ENCODE data around the gene PRSS22.

PRSS22 gene

DNA sequence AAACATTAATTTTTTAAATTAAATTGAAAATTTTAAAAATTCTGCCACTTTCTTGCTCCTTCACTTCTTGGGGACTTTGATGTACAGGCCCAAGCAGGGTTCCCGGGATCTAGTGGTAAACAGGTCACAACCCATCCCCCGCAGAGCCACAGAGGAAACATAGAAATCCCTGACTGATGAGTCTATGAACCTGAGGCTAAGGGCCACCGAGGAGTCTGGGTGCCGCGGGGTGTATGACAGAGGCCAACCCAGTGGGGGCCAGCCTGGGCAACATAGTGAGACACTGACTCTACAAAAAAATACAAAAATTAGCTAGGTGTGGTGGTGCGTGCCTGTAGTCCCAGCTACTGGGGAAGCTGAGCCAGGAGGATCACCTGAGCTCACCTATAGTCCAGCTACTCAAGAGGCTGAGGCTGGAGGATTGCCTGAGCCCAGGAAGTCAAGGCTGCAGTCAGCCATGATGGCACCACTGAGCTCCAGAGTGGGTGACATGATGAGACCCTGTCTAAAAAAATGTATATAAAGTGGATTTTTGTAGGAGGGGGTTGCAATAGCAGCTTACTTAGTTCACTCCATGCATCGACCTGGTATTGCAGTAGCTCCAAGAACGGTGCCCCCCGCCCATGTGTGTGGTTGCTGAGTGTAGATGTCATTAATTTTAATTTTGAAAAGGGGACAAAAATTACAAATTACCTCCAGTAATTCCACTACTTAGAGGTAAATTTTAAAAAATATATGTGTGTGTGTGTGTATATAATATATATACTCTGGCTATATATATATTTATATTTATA lies 44.6 kb upstream of the PRSS22 start:
- CTCF ChIA-PET, result interaction anchor here (0.6 to 1.7 kb wide), 5 partner anchors 9 to 35 kb away, joined by 3 to 6 read pairs (median 4); partner anchors contain the start of genes FLYWCH1 and FLYWCH2
- TF ChIP-seq, protein P1, sequence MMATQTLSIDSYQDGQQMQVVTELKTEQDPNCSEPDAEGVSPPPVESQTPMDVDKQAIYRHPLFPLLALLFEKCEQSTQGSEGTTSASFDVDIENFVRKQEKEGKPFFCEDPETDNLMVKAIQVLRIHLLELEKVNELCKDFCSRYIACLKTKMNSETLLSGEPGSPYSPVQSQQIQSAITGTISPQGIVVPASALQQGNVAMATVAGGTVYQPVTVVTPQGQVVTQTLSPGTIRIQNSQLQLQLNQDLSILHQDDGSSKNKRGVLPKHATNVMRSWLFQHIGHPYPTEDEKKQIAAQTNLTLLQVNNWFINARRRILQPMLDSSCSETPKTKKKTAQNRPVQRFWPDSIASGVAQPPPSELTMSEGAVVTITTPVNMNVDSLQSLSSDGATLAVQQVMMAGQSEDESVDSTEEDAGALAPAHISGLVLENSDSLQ (IDR thresholded peaks at IDR 0.05), result no peak
- TF ChIP-seq ZNF384 (IDR thresholded peaks at IDR 0.05) (no peak), TARDBP (IDR thresholded peaks at IDR 0.05) (no peak), HDGF (IDR thresholded peaks at IDR 0.05; ENCODE audit: borderline replicate concordance) (no peak), ARNT (IDR thresholded peaks at IDR 0.05) (no peak), SUZ12 (IDR thresholded peaks at IDR 0.05) (no peak)
- DNase-seq (ENCODE audit: extremely low spot score), result no peak
- POLR2A ChIA-PET, result interaction anchor here (0.9 to 2.2 kb wide), 2 partner anchors 12 to 20 kb away, joined by 3 to 9 read pairs; partner anchors contain the start of gene FLYWCH2

DNA sequence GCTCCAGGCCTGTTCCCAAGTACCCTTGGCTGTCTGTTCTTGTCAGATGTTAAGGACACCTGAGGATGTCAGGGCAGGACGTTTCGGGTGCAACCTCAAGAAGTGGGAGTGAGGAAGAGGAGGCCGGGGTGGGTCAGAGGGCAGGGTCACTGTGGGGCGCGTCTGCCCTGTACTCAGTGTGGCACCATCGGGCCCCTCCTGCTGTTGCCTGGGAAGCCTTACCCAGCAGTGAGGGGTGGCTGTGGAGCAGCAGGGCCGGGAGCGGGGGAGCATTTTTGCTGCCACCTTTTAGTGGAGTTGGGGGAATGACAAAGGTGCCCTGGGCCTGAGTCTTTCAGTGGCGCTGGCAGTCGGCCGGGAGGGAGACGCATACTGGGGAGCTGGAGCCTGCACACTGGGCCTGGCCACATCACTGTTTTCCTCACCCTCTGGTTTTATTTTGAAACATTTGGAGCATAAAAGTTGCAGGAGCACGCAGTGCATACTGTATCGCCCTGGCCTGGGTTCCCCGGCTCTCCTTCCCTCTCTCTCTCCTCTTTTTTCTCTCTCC lies 42.6 kb upstream of the PRSS22 start:
- DNase-seq (ENCODE audit: extremely low spot score), result no peak
- CTCF ChIA-PET, result interaction anchor here (0.6 kb wide), 1 partner anchor 30 kb away, joined by 3 read pairs; no protein-coding TSS in a partner anchor
- TF ChIP-seq TARDBP (IDR thresholded peaks at IDR 0.05), result no peak
- TF ChIP-seq FOXM1 (IDR thresholded peaks at IDR 0.05; ENCODE audit: borderline replicate concordance), result no peak
- TF ChIP-seq LEF1 (IDR thresholded peaks at IDR 0.05; ENCODE audit: borderline replicate concordance), result no peak
- TF ChIP-seq, protein P1 (IDR thresholded peaks at IDR 0.05), result no peak
- POLR2A ChIA-PET, result no interaction called here

DNA sequence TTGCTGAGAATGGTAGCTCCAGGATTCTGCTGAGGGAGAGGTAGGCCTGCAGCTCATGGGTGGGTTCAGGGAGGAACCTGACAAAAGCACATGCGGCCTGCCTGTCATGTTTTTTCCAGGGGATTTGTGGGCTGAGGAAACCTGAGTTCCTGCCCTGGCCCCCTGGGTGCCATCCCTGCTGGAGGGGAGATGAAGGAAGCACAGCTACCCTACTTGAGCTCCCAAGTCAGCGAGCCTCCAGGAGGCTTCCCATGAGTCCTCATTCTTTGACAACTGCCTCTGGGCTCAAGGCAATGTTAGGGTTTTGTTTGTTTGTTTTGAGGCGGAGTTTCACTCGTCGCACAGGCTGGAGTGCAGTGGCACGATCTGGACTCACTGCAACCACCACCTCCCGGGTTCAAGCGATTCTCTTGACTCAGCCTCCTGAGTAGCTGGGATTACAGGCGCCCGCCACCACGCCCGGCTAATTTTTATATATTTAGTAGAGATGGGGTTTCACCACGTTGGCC lies 41.6 kb upstream of the PRSS22 start:
- DNase-seq (ENCODE audit: extremely low spot score), result no peak
- POLR2A ChIA-PET, result interaction anchor here (1.1 kb wide), 1 partner anchor 17 kb away, joined by 4 read pairs; the partner anchor contains the start of gene FLYWCH2
- TF ChIP-seq FOXM1 (IDR thresholded peaks at IDR 0.05; ENCODE audit: borderline replicate concordance) (no peak), BHLHE40 (IDR thresholded peaks at IDR 0.05; ENCODE audit: borderline replicate concordance) (no peak), FOXK2 (IDR thresholded peaks at IDR 0.05) (no peak), NFRKB (IDR thresholded peaks at IDR 0.05) (no peak), FOXA1 (IDR thresholded peaks at IDR 0.05) (no peak), L3MBTL2 (conservative IDR thresholded peaks at IDR 0.05) (no peak), ARNT (IDR thresholded peaks at IDR 0.05) (no peak)
- TF ChIP-seq, protein P1 (IDR thresholded peaks at IDR 0.05), result no peak
- CTCF ChIA-PET, result no interaction called here

DNA sequence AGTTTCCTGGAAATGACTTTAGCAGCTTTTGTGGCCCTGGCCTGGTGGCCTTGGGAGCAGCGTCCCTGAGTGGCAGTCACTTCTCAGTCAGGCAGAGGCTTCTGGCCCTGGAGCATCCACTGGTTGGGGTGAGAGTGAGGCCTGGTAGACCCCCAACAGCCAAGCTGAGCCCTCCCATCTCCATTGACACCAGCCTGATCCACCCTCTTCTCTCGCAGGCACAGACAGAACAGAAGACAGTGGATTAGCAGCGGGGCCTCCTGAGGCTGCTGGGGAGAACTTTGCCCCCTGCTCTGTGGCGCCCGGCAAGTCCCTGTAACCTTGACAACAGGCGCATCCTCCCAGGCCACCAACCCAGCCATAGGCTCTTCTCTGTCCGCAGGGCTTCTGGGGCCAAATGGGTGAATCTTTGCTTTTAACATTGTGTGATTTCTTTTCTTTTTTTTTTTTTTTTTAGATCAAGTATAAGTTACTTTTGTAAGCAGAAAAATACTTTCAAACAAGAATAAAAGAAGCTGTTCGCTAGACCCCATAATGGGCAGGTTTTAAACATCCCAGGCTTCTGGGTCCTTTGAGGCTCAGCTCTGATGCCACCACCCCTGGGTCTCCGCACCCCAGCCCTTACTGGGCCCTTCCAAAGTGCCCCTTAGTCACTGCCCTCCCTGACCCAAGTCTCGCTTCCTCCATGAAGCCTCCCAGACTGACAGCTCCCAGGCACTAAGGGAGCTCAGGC lies 41.0 kb upstream of the PRSS22 start:
- ChIA-PET POLR2A (interaction anchor here (1.1 to 1.3 kb wide), 2 partner anchors 16 to 31 kb away, joined by 3 to 4 read pairs; partner anchors contain the start of gene FLYWCH2), CTCF (no interaction called here)
- TF ChIP-seq TARDBP (IDR thresholded peaks at IDR 0.05), result no peak
- no peak for TF ChIP-seq SUZ12 (IDR thresholded peaks at IDR 0.05)
- no peak for TF ChIP-seq FOXK2 (IDR thresholded peaks at IDR 0.05)
- TF ChIP-seq ELF4 (IDR thresholded peaks at IDR 0.05), result no peak
- TF ChIP-seq SP1 (IDR thresholded peaks at IDR 0.05), result no peak
- TF ChIP-seq BHLHE40 (IDR thresholded peaks at IDR 0.05; ENCODE audit: borderline replicate concordance), result no peak
- TF ChIP-seq NFRKB (IDR thresholded peaks at IDR 0.05), result no peak
- no peak for TF ChIP-seq LEF1 (IDR thresholded peaks at IDR 0.05; ENCODE audit: borderline replicate concordance)
- TF ChIP-seq, protein P1 (IDR thresholded peaks at IDR 0.05), result no peak
- TF ChIP-seq HDGF (IDR thresholded peaks at IDR 0.05; ENCODE audit: borderline replicate concordance), result no peak
- no peak for TF ChIP-seq ZNF384 (IDR thresholded peaks at IDR 0.05)
- no peak for TF ChIP-seq FOXM1 (IDR thresholded peaks at IDR 0.05; ENCODE audit: borderline replicate concordance)
- no peak for DNase-seq (ENCODE audit: extremely low spot score)

DNA sequence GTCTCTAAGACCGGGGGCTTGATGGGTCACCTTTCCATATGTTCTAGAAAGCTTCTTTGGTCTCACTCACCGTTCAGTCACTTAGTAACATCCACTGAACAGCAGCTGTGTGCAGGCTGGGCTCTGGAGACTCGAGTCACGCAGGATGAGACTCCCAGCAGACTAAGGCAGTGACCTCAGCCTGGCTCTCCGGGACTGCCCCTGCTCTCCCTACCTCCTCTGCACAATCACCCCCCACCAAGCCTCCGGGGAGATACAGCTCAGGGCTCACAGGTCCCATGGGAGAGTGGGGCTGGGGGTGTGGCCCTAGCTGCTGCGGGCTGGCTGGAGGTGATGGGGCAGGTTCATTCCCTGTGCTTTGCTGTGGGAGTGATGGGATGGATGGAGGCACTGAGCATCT lies 39.1 kb upstream of the PRSS22 start:
- TF ChIP-seq L3MBTL2 (conservative IDR thresholded peaks at IDR 0.05), result no peak
- no peak for TF ChIP-seq FOXM1 (IDR thresholded peaks at IDR 0.05; ENCODE audit: borderline replicate concordance)
- TF ChIP-seq ARNT (IDR thresholded peaks at IDR 0.05), result no peak
- TF ChIP-seq, protein P1 (IDR thresholded peaks at IDR 0.05), result no peak
- no peak for TF ChIP-seq SUZ12 (IDR thresholded peaks at IDR 0.05)
- TF ChIP-seq FOXA1 (IDR thresholded peaks at IDR 0.05), result no peak
- no peak for TF ChIP-seq BHLHE40 (IDR thresholded peaks at IDR 0.05; ENCODE audit: borderline replicate concordance)
- TF ChIP-seq HDGF (IDR thresholded peaks at IDR 0.05; ENCODE audit: borderline replicate concordance), result no peak
- TF ChIP-seq NFRKB (IDR thresholded peaks at IDR 0.05), result no peak
- ChIA-PET CTCF (no interaction called here), POLR2A (no interaction called here)
- no peak for DNase-seq (ENCODE audit: extremely low spot score)

Data from HEK293T (cell line).